Heart left ventricle (tissue), 13 donors: Measurements from ENCODE around the gene KRT34.

Experiments used
- POLR2A ChIP-seq, 2 donors: fragments of 450-650 bp; IDR thresholded peaks; one replicate each; pipeline ENCODE4 v1.6.1; 2017; ENCODE audit warnings: antibody characterized with exemption in 2 of 2, mild to moderate bottlenecking in 2 of 2, moderate library complexity in 2 of 2
- TF ChIP-seq, protein P1 (sequence below), 12 donors: fragments of 200-600 bp; sonication (generic) in 4 of 12; IDR thresholded peaks; one replicate each; pipeline versions ENCODE4 v1.5.0 to v1.8.0; 2018 to 2022; ENCODE audit warnings: antibody characterized with exemption in 12 of 12, mild to moderate bottlenecking in 5 of 12
- donor health status: ischemic (EF 13 %, LVEDD 7.1; RV severe dilation, severe dysfunction).
- donor health status: DM: no; HTN: yes; CAD: no.
- donor health status: DM: no; HTN: no; CAD: no.
- donor health status: ischemic (EF 25% LVEDD 6.9; RV normal size, moderate dysfunction).
- donor health status: ischemic (EF 25% LVEDD 5.7; RV mildly dilated, moderate dysfunction).
- donor health status: ischemic (EF 35%, LVEDD 5.7; RV mildly dilated, moderate dysfunction).
- donor health status: nonischemic (EF 11% LVEDD 7.7; RV severe dilation, severe dysfunction).
- donor health status: DM: yes; HTN: yes; CAD: no.
- donor health status: PGD.
- donor health status: ischemic (EF 29% LVEDD 5.4; RV normal size, mild dysfunction).
- donor health status: nonischemic (EF 23%, LVEDD 6.1; RV moderate dilation, normal function).

DNA sequence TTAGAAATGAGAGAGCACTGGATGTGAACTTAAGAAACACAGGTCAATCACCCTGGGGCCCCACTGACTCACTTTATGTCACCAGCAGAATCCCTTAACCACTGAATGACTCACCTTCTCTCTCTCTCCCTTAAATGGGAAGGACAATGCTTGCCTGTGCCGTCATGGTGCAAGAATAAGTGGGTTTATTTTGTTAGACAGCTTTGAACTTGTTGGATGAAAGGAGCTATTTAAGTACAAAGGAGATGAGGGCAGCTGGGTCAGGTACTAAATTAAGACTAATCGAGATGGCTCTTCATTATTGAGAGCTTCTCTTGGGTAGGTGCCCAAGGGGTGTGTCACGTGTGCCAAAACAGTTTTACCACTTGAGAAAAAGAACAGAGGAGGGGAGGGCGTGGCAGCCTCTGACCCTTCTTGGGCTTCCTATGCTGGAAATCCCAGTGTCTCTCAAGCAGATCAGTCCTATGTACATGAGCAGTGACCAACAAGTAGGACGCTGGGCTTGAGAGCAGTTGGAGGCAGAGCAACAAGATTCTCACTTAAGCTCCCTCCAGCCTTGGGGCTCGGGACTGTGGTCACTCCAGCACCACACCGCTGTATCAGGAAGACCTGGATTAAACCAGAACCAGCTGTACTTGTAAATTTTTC lies 22.0 kb upstream of the KRT34 start:
- no peak for TF ChIP-seq POLR2A (IDR thresholded peaks at IDR 0.05)
- TF ChIP-seq, protein P1, sequence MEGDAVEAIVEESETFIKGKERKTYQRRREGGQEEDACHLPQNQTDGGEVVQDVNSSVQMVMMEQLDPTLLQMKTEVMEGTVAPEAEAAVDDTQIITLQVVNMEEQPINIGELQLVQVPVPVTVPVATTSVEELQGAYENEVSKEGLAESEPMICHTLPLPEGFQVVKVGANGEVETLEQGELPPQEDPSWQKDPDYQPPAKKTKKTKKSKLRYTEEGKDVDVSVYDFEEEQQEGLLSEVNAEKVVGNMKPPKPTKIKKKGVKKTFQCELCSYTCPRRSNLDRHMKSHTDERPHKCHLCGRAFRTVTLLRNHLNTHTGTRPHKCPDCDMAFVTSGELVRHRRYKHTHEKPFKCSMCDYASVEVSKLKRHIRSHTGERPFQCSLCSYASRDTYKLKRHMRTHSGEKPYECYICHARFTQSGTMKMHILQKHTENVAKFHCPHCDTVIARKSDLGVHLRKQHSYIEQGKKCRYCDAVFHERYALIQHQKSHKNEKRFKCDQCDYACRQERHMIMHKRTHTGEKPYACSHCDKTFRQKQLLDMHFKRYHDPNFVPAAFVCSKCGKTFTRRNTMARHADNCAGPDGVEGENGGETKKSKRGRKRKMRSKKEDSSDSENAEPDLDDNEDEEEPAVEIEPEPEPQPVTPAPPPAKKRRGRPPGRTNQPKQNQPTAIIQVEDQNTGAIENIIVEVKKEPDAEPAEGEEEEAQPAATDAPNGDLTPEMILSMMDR (IDR thresholded peaks at IDR 0.05): no peak
